AG10803 (cell line): ENCODE measurements around the gene PGM2L1.
A peak's percentile ranks its signal among the peaks of the same experiment; 100 is the strongest.

Experiments
- DNase-seq: peaks from one replicate; pipeline ENCODE4 v3.0.0; 2010; ENCODE audit warnings: low read depth
- H3K4me3 ChIP-seq: 2 replicates; pipeline ENCODE4 v1.5.1; 2011; ENCODE audit warnings: mild to moderate bottlenecking, low read length, control low read depth
- CTCF ChIP-seq: conservative IDR thresholded peaks from 2 replicates; pipeline ENCODE4 v1.5.1; 2011; ENCODE audit warnings: mild to moderate bottlenecking, low read length, control low read depth, inconsistent platforms

The PGM2L1 gene

DNA sequence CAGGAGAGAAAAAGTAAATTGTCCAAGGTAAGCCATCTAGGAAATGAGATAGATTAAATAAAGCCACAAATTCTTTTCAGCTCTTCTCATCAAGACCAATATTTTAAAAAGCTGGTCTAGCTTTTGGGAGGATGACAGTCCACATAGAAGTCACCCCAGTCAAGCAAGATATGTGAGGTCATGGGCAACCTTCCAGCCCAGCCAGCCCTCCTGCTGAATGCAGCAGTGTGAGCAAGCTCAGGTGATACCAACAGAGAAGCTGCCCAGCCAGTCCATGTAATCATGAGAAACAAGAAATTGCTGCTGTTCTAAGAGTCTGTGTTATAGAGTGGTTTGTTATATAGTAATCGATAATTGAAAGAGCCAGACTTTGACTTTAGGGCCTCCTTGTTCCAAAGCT, 40.4 kb upstream of the PGM2L1 start:
- H3K4me3 ChIP-seq: no peak overlapping the region
- DNase-seq: no peak
- no peak for TF ChIP-seq CTCF

DNA sequence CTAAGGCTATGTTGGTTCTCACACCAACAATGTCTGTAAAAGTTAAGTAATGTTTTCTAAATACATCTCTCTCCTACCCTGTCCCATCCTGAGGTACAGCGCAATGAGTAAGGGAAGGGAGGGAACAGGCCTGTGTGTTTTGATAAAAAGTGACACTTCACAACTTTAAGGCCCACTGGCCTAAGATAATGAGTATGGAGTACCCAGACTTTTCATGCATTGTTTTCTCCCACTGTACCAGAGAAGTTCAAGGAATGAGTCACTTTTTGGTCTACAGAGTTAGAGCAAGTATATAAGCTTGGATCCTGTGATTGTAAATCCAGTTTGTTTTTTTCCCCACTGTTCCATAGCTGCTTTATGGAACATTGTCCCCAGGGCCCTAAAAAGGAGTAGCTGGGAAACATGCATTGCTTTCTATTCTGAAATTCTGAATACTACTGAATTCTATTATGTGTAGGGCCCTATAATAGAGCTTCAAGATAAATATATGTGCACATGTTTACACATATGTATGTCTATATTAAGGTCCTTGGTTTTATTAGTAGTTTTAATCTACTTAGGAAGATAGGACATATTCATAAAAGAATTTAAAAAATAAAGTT, 39.3 kb upstream of the PGM2L1 start:
- no peak for TF ChIP-seq CTCF
- DNase-seq: no peak

GRCh38 chr11:74434528-74434927, 36.3 kb upstream of the PGM2L1 start:
- no peak for DNase-seq
- TF ChIP-seq CTCF: no peak
- H3K4me3 ChIP-seq: no peak overlapping the region

More for the DNA sequence above, 39.3 kb upstream of the PGM2L1 start:
- no peak overlapping the region for H3K4me3 ChIP-seq

- DNase-seq: no peak
- TF ChIP-seq CTCF: no peak
- no peak overlapping the region for H3K4me3 ChIP-seq
Observed at GRCh38 chr11:74429205-74429604, 31.0 kb upstream of the PGM2L1 start.

DNA sequence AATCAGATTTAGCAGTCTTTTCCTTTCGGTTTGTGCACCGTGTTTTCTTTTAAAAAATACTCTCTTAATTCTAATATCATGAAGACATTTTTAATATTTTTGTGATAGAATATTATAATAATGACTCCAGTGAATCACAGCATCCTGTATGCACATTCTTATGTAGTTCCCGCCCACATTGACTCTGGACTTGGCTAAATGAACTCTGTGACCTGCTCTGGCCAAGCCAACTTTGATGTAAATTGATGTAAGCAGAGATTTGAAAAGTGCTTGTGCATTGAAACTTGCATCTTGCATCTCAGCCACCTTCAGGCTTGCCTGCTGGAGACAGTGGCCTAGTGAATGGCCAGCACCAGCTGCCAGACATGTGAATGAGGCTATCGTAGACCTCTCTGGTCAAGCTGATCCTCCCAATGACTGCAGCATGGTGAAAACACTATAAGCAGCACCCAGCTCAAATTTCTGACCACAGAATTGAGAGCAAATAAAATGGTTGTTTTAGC, 29.2 kb upstream of the PGM2L1 start:
- no peak overlapping the region for H3K4me3 ChIP-seq
- no peak for DNase-seq
- TF ChIP-seq CTCF: no peak

DNA sequence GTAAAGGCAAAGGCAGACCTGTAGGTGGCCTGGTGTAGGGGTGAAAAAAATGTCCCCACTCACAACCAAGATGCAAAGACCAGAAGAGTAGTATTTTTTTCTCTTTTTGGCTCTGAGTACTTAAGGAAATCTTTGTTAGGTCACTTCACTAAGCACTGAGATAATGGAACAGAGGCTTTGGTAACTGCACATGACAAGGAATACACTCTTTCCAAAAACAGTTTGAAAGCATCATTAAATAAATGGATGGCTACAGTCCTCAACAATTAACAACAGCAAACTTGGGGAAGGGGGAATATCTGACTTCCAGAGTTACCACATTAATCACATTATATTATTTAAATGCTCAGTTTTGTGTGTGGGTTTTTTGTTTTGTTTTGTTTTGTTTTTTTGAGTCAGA, 26.9 kb upstream of the PGM2L1 start:
- no peak for TF ChIP-seq CTCF
- H3K4me3 ChIP-seq: no peak overlapping the region
- no peak for DNase-seq

- TF ChIP-seq CTCF: no peak
- DNase-seq: peak; percentile 37
- no peak overlapping the region for H3K4me3 ChIP-seq
Observed at GRCh38 chr11:74418509-74418895, 20.3 kb upstream of the PGM2L1 start.
